ENCODE data around the gene DENND1A. TPM values are rescaled to one million over a fixed set of nuclear protein-coding genes. Genes with fewer than 3 reads are reported as not detected.

DENND1A gene
- total and polyA plus RNA-seq, 2 experiments from 2014 or later = 13.1 to 28.7 TPM

DNA sequence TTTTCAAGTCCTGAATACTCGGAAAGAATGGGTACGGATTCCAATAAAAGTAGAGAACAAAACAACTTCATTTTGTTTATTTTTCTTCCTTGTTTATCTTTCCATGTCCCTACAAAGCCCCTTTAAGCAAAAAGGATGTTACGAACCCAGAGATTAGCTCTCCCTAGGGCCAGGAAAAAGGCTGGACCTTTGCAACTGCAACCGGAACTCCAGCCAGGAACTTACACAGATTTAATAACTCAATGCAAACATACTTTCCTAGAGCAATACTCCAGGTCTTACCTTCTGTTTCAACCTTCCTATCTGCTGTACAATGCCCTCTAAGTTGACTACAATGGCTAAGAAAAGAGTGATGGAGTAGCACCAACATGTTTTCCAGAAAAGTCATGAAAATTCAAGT is 7.0 kb downstream of the DENND1A start (continued):
- TF ChIP-seq, protein P1, sequence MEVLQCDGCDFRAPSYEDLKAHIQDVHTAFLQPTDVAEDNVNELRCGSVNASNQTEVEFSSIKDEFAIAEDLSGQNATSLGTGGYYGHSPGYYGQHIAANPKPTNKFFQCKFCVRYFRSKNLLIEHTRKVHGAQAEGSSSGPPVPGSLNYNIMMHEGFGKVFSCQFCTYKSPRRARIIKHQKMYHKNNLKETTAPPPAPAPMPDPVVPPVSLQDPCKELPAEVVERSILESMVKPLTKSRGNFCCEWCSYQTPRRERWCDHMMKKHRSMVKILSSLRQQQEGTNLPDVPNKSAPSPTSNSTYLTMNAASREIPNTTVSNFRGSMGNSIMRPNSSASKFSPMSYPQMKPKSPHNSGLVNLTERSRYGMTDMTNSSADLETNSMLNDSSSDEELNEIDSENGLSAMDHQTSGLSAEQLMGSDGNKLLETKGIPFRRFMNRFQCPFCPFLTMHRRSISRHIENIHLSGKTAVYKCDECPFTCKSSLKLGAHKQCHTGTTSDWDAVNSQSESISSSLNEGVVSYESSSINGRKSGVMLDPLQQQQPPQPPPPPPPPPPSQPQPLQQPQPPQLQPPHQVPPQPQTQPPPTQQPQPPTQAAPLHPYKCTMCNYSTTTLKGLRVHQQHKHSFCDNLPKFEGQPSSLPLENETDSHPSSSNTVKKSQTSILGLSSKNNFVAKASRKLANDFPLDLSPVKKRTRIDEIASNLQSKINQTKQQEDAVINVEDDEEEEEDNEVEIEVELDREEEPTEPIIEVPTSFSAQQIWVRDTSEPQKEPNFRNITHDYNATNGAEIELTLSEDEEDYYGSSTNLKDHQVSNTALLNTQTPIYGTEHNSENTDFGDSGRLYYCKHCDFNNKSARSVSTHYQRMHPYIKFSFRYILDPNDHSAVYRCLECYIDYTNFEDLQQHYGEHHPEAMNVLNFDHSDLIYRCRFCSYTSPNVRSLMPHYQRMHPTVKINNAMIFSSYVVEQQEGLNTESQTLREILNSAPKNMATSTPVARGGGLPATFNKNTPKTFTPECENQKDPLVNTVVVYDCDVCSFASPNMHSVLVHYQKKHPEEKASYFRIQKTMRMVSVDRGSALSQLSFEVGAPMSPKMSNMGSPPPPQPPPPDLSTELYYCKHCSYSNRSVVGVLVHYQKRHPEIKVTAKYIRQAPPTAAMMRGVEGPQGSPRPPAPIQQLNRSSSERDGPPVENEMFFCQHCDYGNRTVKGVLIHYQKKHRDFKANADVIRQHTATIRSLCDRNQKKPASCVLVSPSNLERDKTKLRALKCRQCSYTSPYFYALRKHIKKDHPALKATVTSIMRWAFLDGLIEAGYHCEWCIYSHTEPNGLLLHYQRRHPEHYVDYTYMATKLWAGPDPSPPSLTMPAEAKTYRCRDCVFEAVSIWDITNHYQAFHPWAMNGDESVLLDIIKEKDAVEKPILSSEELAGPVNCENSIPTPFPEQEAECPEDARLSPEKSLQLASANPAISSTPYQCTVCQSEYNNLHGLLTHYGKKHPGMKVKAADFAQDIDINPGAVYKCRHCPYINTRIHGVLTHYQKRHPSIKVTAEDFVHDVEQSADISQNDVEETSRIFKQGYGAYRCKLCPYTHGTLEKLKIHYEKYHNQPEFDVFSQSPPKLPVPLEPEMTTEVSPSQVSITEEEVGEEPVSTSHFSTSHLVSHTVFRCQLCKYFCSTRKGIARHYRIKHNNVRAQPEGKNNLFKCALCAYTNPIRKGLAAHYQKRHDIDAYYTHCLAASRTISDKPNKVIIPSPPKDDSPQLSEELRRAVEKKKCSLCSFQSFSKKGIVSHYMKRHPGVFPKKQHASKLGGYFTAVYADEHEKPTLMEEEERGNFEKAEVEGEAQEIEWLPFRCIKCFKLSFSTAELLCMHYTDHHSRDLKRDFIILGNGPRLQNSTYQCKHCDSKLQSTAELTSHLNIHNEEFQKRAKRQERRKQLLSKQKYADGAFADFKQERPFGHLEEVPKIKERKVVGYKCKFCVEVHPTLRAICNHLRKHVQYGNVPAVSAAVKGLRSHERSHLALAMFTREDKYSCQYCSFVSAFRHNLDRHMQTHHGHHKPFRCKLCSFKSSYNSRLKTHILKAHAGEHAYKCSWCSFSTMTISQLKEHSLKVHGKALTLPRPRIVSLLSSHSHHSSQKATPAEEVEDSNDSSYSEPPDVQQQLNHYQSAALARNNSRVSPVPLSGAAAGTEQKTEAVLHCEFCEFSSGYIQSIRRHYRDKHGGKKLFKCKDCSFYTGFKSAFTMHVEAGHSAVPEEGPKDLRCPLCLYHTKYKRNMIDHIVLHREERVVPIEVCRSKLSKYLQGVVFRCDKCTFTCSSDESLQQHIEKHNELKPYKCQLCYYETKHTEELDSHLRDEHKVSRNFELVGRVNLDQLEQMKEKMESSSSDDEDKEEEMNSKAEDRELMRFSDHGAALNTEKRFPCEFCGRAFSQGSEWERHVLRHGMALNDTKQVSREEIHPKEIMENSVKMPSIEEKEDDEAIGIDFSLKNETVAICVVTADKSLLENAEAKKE (CRISPR knock-in tag; IDR thresholded peaks at IDR 0.05) = no peak
- no peak for TF ChIP-seq POLR2AphosphoS5 (IDR thresholded peaks at IDR 0.05; ENCODE audit: low read depth)
- no peak for TF ChIP-seq CREB1 (CRISPR knock-in tag; IDR thresholded peaks at IDR 0.05; ENCODE audit: low read depth)

DNA sequence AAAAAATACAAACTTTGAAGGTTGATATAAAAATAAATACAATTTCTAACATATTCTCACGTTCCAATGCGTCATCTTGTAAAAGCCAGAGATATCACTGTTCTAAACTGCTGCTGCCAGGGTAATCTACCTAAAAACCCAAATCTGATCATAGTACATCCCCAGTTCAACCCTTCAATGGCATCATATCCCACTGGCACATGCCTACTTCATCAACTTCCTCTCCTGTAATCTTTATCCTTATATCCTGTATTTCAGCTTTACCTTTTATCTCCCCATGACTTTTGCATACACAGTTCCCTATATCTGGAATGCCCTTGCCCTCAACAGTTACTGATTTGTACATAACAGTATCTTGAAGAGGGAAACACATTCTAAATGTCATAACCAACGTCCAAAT is 7.5 kb downstream of the DENND1A start:
- Mint-ChIP-seq H3K36me3 (ENCODE audit: low read depth) (peaks cover 16% of the 10 kb centered on the region; the same call in 2 of the 3 replicates), H3K4me1 (peaks cover 34% of the 10 kb centered on the region), H3K27me3 (ENCODE audit: insufficient read depth, low read depth, poor library complexity) (peaks cover 7% of the 10 kb centered on the region), H3K9me3 (peaks cover 10% of the 10 kb centered on the region; the same call in 2 of the 3 replicates), H3K27ac (no peak overlapping the region), H3K4me3 (no peak overlapping the region)
- Histone ChIP-seq H3K4me2 (no peak overlapping the region), H3K36me3 (ENCODE audit: insufficient read depth) (no peaks in the 10 kb centered on the region), H3F3A (replicated peaks; ENCODE audit: low read depth) (no peaks in the 10 kb centered on the region), H2AFZ (no peak overlapping the region), H4K20me1 (replicated peaks; ENCODE audit: insufficient read depth) (peaks cover 6% of the 10 kb centered on the region; the same call in 1 of the 2 replicates), H3K4me3 (no peak overlapping the region), H3K9me2 (ENCODE audit: insufficient read depth) (no peaks in the 10 kb centered on the region), H3K27me3 (ENCODE audit: insufficient read depth) (no peaks in the 10 kb centered on the region), H3K4me1 (ENCODE audit: insufficient read depth) (peaks cover 22% of the 10 kb centered on the region), H3K27ac (ENCODE audit: low read depth) (no peak overlapping the region), H3K79me2 (replicated peaks; ENCODE audit: insufficient read depth) (peaks cover 89% of the 10 kb centered on the region)
- no peak for ATAC-seq
- DNase-seq (ENCODE audit: low spot score) = no peak
- TF ChIP-seq, protein P2, sequence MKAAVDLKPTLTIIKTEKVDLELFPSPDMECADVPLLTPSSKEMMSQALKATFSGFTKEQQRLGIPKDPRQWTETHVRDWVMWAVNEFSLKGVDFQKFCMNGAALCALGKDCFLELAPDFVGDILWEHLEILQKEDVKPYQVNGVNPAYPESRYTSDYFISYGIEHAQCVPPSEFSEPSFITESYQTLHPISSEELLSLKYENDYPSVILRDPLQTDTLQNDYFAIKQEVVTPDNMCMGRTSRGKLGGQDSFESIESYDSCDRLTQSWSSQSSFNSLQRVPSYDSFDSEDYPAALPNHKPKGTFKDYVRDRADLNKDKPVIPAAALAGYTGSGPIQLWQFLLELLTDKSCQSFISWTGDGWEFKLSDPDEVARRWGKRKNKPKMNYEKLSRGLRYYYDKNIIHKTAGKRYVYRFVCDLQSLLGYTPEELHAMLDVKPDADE (IDR thresholded peaks at IDR 0.05) = no peak
- TF ChIP-seq, protein P3, sequence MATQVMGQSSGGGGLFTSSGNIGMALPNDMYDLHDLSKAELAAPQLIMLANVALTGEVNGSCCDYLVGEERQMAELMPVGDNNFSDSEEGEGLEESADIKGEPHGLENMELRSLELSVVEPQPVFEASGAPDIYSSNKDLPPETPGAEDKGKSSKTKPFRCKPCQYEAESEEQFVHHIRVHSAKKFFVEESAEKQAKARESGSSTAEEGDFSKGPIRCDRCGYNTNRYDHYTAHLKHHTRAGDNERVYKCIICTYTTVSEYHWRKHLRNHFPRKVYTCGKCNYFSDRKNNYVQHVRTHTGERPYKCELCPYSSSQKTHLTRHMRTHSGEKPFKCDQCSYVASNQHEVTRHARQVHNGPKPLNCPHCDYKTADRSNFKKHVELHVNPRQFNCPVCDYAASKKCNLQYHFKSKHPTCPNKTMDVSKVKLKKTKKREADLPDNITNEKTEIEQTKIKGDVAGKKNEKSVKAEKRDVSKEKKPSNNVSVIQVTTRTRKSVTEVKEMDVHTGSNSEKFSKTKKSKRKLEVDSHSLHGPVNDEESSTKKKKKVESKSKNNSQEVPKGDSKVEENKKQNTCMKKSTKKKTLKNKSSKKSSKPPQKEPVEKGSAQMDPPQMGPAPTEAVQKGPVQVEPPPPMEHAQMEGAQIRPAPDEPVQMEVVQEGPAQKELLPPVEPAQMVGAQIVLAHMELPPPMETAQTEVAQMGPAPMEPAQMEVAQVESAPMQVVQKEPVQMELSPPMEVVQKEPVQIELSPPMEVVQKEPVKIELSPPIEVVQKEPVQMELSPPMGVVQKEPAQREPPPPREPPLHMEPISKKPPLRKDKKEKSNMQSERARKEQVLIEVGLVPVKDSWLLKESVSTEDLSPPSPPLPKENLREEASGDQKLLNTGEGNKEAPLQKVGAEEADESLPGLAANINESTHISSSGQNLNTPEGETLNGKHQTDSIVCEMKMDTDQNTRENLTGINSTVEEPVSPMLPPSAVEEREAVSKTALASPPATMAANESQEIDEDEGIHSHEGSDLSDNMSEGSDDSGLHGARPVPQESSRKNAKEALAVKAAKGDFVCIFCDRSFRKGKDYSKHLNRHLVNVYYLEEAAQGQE (IDR thresholded peaks at IDR 0.05; ENCODE audit: unreplicated experiment) = no peak
- no peak for TF ChIP-seq EZH2phosphoT487 (IDR thresholded peaks at IDR 0.05; ENCODE audit: unreplicated experiment)
- no peak for TF ChIP-seq POLR2AphosphoS5 (IDR thresholded peaks at IDR 0.05; ENCODE audit: low read depth)
- TF ChIP-seq ZNF114 (CRISPR knock-in tag; IDR thresholded peaks at IDR 0.05) = no peak
- no peak for TF ChIP-seq NANOG (IDR thresholded peaks at IDR 0.05; ENCODE audit: borderline replicate concordance)
- TF ChIP-seq ZNF331 (CRISPR knock-in tag; IDR thresholded peaks at IDR 0.05; ENCODE audit: low read depth) = no peak
- TF ChIP-seq JUNB (IDR thresholded peaks at IDR 0.05; ENCODE audit: unreplicated experiment) = no peak
- TF ChIP-seq EZH2 (IDR thresholded peaks at IDR 0.05; ENCODE audit: low read depth, unreplicated experiment) = no peak
- no peak for TF ChIP-seq STAT1 (IDR thresholded peaks at IDR 0.05; ENCODE audit: unreplicated experiment)
